Midbrain (tissue), 1 donor: ENCODE results near the gene LAMA2.
A peak's percentile ranks its signal among the peaks of the same experiment; 100 is the strongest.

Experiments used
- DNase-seq: peaks from one replicate; lab custom pipeline; 2025; lab: John Stamatoyannopoulos, UW

LAMA2 gene

GRCh38 chr6:129368970-129369369 lies 486.0 kb downstream of the LAMA2 start:
- DNase-seq, result no peak

DNA sequence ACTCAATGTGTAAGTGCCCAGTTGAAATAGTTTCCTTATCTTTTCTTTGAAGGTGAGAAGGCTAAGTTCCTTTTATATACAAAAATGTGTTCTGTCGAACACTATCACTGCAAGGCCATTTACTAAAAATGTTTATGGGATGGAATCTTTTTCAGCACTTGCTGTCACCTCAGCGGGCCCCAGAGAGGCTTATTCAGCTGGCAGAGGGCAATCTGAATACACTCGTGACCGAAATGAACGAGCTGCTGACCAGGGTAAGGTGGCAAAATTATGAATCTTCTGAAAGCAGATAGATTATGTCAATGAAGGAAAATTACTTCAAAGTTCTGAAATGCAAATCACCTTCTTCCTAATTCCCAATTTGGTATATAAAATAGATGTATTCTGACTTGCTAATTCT lies 486.8 kb downstream of the LAMA2 start:
- no peak for DNase-seq

DNA sequence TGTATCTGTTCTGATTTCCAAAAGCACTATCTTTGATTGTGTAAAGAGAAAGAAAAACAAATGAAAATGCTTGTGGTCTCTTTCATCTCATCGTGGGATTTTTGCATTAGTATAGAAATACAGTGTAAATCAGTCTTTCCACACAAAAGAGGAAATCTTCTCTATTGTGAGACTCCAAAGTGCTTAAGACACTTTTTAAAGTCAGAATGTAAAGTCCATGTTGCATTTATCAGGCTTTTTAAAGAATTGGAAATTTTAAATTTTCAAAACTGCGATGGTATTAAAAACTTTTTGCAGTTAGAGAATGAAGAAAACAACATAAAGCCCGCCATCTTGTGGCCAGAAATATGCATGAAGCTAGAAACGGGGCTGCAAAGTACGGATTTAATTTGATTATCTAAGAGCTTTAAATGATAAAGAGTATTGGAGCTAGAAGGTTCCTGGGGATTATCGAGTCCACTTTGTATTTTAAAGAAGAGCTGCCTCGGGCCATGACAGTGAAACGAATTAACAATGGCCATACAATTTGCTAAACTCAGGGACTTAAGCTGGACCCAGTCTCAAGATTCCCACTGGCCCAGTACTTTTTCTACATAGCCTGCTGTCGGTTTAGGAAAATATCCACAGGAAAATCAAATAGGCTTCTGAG lies 487.5 kb downstream of the LAMA2 start:
- peak; percentile 69 for DNase-seq

- no peak for DNase-seq
Observed at GRCh38 chr6:129381885-129382284, 498.9 kb downstream of the LAMA2 start.

GRCh38 chr6:129382916-129383315 lies 500.0 kb downstream of the LAMA2 start:
- no peak for DNase-seq

GRCh38 chr6:129385117-129385516 lies 502.2 kb downstream of the LAMA2 start:
- DNase-seq, result no peak

- DNase-seq, result no peak
Observed at GRCh38 chr6:129390900-129391299, 508.0 kb downstream of the LAMA2 start.

DNA sequence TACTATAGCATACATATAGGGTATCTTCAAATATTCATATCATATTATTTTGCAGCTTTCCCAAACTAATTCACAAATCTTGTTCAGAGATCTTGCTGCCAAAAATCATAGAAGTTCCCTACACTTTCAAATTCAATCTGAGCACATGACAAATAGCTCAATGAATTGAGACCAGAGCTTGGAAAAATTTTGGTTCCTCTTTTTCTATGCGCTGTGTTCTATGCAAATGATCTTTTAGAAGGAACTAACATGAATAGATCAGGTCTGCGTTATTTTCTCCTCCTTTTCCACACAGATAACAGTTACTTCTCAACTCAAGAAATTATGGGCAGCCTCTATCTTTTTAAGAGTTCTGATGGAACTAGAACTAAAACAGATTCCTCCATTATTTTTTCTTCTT lies 510.7 kb downstream of the LAMA2 start:
- no peak for DNase-seq

- DNase-seq, result no peak
Observed at GRCh38 chr6:129398764-129399163, 515.8 kb downstream of the LAMA2 start.

DNA sequence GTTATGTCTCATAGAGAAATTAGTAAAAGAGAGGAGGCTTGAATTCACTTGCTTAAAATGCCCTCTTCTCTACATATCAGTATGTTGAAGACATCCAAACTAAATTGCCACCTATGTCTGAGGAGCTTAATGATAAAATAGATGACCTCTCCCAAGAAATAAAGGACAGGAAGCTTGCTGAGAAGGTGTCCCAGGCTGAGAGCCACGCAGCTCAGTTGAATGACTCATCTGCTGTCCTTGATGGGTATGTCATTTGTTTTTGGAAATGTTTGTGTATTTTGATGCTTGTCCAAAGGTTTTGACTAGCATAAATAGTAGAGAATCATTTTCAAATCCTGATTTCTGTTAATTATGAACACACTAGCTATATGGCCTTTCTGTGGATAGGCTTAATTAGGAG lies 519.3 kb downstream of the LAMA2 start:
- DNase-seq, result no peak

GRCh38 chr6:129411092-129411491 lies 528.2 kb downstream of the LAMA2 start:
- no peak for DNase-seq

DNA sequence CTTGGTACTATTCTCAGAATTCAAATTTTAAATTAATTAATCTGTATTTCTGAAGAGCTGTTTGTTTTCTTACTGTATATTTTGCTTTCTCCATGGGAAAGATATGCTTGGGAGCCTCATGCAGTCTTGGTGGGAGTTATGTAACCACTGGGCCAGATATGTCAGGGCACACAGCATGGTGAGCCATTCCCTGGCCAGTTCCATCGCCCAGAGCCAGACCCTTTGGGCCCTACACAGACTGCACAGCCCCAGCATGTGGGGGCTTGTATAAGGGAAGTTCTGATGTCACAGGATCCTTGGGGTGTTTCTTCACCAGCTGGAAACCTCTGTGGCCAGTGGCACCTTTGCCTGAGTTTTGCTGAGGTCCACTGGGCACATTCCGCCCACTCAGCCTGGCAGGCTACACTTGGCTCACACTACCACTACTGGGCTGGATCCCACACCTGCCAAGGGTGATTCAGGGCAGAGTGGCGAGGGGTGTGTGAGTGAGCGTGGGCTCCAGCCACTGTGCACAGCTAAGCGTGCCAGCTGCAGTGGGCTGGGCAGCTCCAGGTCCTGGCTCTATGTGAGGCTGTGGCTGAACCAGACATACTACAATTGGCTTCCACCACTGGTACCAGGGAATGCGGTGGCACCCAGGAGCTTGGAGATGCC lies 533.5 kb downstream of the LAMA2 start:
- no peak for DNase-seq

DNA sequence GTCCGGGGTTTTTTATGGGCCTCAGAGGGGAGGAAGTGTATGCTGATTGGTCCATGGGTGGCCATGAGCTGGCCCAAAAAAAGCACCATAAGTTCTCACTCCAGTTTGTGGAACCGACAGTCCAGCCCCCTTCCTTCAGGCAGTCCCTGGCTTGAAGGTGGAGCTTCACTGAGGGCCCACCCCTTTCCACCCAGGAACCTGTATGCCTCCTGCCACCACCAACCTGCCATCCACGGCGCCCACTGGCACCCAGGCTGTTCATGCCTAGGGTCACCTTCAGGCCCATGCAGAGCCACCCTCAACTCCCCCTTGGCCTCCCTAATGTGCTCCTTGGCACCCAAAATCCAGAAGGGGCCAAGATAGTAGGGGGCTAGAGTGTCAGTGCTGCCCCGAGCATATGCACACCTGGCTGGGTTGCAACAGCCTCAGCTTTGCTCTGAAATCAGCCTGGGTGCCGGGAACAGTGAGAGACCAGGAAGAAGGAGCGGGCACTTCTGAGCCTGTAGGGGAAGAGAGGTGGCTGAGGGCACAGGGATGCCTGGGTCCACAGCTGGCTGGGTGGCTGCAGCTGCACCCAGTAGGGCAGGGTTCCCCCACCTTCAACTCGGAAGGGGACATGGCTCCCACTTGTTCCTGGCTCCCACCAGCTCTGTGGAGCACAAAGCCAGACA lies 534.6 kb downstream of the LAMA2 start:
- DNase-seq, result no peak

GRCh38 chr6:129419324-129419723 lies 536.4 kb downstream of the LAMA2 start:
- no peak for DNase-seq

GRCh38 chr6:129426343-129426742 lies 543.4 kb downstream of the LAMA2 start:
- DNase-seq, result no peak

DNA sequence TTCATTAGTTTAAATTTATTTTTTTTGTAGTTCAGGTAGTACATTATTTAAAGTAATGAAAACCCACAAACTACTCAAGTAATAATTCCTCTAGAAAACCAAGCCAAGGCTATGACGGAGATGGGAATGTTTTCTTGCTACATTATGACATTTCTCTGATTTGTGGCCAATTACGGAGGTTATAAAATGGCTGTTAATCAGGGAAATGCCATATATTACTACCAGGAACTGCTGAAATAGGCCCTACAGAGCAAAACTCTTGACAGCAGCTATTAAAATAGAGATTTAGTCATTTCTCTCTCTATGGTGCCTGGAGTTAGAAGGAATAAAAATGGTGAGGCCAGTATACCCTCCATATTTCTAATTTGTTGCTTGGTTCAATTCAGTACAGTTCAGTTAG lies 547.0 kb downstream of the LAMA2 start:
- no peak for DNase-seq

DNA sequence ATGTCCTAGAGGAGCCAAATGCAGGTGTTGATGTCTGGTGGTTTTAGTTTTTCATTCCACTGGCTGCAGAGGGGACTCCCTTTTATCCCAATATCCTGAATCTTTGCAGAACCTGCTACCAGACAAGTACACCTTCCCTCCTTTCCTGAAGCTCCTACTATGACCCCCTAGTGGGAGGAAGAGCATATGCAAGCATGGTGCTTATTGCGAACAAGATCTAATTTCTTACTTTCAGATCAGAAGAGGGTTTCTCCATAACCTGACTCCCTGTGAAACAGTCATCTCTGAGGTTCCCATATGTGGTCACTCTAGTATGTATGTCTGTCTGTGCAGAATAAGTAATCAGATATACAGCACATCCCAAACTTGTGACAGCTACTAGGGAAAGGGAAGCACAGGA lies 549.8 kb downstream of the LAMA2 start:
- no peak for DNase-seq

DNA sequence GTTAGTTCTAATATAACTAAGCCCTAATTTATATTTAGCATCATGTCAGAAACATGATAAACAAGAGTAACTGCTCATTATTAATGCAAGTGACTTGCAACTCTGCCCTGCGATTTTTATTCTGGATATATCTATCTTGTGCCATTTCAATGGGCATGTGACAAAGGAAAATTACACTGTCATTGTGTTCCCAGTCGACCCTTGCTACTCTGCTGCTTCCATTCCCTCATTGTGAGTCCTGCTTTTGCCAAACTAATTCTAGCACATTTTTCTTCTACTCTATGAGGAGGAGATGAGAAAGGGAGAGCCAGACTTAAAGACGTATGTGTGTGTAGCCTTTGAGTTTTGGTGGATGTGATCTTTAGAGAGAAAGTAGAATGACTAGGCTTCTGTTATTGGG lies 551.2 kb downstream of the LAMA2 start:
- DNase-seq, result no peak

- no peak for DNase-seq
Observed at GRCh38 chr6:129440691-129441090, 557.8 kb downstream of the LAMA2 start.

DNA sequence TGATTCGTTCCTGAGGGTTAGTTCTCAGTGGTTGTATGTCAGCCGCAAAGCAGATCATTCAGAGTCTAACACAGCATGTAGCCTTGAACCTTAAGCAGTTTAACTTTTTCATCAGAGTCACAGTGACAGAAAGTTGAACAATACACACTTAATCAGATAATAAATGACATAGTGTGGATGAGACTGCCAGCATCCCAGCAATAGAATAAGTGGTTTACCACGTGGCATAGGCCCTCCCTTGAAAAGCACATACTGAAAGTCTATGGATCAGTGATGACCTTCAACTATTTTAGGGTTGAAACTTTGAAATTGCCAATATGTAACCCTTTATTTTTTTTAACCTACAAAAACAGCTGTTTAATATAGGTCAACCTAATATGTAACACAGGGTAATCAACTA lies 561.7 kb downstream of the LAMA2 start:
- DNase-seq, result no peak

DNA sequence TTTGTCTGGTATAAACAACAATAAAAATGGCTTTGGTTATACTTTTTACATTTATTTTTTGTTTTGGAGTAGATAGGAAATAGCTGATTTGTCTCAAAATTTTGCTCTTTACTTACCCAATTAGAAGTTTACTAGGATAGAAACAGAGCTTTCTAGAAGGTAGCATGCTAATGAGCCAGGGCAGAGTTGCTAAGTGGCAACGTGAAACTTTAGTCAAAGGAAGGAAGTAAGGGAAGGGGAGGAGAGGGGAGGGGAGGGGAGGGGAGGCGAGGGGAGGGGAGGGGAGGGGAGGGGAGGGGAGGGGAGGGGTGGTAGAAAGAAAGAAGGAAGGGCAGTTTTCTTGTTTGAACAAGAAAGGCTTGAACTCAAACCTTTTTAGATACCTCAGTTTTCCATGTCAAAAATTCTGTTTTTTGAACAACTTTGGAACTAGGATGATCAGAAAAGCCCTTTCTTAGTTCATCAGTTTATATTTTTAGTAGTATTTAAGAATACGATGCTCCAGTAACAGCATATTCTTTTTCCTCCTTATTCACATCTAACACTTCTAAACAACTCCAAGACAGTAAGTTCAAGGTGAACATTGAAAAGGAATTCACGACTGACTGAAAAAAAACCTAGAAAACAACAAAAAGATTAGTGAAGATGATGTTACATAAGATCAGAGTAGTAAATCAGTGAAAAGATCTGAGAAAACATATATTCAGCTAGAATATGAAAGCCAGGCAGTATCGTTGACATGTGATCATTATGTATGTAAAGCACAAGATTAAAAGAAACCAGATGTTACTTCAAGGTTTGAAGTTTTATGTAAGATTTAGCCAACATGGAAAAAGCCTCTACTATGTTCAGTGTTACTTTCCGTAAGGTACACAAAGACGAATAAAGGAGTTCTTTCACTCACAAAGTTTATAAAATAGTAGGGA lies 563.6 kb downstream of the LAMA2 start:
- DNase-seq, result no peak

- DNase-seq, result no peak
Observed at GRCh38 chr6:129447198-129447565, 564.2 kb downstream of the LAMA2 start.
